DMS114 treated with DMSO at 0.1 percent for 48 hours (cell line): ENCODE measurements around the gene CARD10.
"Not testable (repeated sequence)": the region's sequence is repeated elsewhere in the genome, so short reads cannot be mapped to it uniquely, and the experiment has no call there.

Source experiments
- DNase-seq: peaks from one replicate; lab custom pipeline; 2025; ENCODE audit not compliant: unreplicated experiment; lab: John Stamatoyannopoulos, UW

Gene CARD10

GRCh38 chr22:37527081-37527752 is 8.0 kb upstream of the CARD10 start:
- DNase-seq, result not testable (repeated sequence)

- DNase-seq, result no peak
Observed at GRCh38 chr22:37526376-37526775, 7.2 kb upstream of the CARD10 start.

DNA sequence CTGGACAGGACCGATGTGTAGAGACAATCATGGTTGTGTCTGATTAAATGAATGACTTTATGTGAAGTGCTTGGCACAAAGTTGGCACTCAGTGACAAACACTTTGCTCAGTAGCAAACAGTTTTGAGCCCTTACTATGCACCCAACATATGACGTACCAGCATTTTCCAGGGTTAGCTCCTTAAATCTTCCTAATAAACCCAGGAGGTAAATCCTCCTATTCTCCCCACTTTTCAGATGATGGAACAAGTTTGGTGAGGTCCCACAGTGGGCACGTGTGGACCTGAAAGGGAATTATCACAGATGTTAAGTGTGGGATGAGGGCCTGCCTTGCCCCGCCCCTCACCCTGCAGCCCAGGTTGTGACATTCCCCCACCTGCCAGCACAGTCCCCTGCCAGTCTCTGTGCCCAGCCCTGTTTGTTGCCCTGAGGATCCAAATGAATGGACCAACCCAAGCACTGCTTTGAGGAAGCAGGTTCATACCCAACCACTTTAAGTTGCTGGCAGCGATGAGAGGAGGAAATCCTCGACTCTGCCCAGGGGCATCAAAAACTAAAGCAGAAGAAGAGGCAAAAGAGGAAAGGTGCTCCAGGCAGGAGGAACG is 6.6 kb upstream of the CARD10 start:
- no peak for DNase-seq

DNA sequence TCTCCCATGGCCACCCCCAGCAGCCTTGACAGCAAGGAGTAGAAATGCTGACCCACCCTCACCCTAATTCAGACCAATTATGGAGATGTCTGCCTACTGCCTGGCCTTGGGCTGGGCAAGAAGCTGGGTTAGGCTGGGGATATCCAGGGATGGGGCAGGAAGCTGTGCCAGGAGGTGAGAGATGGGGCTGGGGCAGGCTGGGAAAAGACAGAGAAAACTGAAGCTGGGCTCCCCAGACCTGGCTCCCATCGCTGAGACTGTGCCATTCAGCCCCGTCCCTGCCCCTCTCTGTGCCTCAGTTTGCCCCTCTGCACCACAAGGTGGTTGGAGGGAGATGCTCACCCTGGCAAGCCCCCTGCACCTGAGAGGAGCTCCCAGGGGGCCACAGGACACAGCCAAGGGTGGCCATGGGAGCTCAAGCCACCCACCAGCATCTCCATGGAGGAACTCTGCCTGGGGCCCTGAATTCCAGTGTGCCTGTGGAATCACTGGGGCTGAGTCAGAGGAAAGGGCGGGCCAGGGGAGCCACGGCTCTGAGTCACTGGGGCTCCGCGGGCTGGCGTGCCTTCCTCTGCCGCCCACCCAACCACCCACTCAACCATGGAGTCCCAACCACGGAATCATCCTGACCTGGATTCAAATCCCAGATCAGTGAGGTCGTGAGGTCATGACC is 6.0 kb upstream of the CARD10 start:
- no peak for DNase-seq

DNA sequence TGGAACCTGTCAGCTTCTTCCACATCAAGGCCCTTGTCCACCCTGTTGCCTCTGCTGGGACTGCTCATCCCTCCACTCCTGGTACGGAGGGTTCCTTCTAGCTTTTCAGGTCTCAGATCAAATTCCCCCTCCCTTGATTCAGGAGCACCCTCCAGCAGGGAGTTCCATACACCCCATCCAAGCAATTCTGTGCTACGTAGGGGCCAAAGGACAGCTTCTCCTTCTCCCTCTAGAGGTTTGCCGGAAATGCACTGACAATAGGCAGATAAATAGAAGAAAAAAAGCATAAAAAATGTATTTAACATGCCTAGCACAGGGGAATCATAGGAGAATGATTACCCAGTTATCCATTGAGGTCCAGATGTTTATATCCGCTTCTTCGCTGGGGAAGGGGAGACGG is 3.3 kb upstream of the CARD10 start:
- no peak for DNase-seq

DNA sequence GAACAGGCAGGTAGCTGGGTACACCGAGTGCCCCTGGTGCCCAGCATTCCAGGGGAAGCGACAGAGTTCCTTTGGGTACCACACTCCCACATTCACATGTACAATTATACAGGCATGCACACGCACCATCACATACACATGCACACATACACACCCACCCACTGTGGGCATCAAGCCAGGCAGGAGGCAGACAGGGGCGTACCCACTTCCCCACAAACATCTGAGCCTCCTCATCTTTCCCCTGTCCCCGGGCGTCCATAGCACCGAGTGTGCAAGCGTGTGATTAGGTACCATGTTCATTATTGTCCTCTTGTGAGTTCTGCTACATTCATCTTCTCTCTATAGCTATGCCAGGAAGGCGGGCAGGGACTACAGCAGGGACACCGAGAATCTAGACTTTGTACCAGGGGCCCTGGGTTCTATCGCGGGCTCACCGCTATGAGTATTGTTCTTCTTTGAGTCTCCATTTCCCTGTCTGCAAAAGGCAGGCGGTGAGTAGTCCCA is 2.1 kb upstream of the CARD10 start:
- no peak for DNase-seq

- no peak for DNase-seq
Observed at GRCh38 chr22:37520776-37521191, 1.6 kb upstream of the CARD10 start.

GRCh38 chr22:37518509-37519267 is 527 bp downstream of the CARD10 start:
- no peak for DNase-seq

DNA sequence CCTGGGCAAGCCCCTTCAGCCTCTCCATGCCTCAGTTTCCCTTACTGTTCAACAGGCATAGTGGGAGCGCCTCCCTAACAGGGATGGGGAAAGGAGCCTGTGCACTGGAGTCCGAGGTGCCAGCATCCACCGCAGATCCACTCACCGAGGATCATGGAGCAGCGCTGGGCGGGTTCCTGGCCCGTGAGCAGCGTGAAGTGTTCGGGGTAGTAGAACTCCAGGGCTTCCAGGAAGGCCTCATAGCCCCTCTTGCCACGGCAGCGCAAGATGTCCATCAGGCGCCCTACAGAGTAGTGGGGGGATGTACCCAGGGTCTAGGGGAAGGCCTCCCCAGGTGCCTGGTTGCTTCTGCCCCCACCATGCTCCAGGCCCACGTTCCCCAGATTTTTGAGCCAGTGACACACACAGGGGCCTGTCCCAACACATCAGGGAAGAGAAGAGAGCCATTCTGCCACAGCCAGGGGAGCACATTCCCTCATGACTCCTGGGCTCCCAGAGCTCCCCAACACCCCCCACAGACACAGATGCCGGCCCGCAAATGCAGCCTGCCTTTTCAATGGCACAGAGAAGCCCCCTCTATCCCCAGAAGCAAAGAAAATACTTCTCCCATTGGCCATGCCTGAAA is 1.3 kb downstream of the CARD10 start:
- no peak for DNase-seq

GRCh38 chr22:37516456-37516855 is 2.8 kb downstream of the CARD10 start:
- no peak for DNase-seq

GRCh38 chr22:37515901-37516300 is 3.3 kb downstream of the CARD10 start:
- DNase-seq, result no peak

DNA sequence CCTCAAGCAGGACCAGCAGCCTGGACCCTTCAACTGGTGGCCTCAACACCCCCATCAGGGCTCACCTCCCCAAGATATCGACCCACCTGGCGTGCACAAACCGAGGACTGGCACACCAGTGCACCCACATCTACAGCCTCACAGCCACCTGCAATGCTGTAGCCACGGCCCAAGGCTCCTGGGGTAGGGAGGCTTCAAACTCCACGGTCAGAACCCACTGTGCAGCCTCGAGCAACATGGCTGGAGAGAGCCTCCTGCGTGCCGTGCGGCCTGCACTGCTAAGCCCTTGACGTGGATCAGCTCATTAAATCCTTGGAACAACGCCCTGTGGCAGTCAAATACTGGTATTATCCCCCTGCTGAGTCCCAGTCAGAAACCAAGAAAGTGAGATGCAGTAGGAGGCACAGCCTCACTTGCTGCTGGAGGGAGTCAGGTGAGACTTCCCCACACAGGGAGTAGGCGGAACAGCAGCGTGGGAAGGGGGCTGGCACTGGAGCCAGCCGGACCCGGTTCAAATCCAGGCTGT is 4.6 kb downstream of the CARD10 start:
- DNase-seq, result no peak

- no peak for DNase-seq
Observed at GRCh38 chr22:37511395-37512104, 7.7 kb downstream of the CARD10 start.

- DNase-seq, result no peak
Observed at GRCh38 chr22:37510091-37510490, 9.1 kb downstream of the CARD10 start.

DNA sequence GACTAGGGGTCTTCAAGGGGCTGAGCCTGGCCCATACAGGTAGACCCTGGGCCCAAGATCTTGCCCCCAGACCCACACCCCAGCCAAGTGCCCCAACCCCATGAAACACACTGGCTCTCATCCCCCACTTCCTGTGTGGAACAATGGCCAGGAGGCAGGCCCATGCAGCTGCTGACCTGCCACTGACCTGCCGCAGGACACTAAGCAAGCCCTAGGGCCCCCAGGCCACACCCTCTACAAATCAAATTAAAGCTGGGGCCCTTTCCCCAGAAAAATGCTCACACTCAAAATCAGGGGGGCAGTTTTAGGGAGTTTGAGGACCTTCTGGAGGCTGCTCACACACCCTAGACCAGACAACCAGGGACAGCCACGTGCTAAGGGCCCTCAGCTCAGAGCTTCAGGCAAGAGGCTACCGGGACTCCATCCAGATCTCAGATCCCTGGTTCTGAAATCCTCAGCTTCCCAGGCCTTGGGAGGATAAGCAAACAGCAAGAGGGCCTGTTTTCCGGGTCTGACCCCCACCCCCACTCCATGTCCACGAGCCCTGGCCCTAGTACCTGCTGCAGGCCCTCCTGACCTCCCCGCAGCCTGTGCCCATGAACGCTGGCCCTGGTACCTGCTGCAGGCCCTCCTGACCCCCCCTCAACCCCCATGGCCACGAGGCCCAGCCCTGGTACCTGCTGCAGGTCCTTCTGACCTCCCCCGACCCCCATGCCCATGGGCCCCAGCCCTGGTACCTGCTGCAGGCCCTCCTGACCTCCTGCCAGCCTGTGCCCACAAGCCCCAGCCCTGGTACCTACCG is 10.0 kb downstream of the CARD10 start:
- DNase-seq, result no peak

GRCh38 chr22:37508431-37508992 is 10.7 kb downstream of the CARD10 start:
- DNase-seq, result no peak

GRCh38 chr22:37507731-37508130 is 11.5 kb downstream of the CARD10 start:
- DNase-seq, result no peak

GRCh38 chr22:37505989-37506388 is 13.2 kb downstream of the CARD10 start:
- DNase-seq, result no peak

GRCh38 chr22:37505565-37505964 is 13.7 kb downstream of the CARD10 start:
- no peak for DNase-seq
